A549 (cell line): ENCODE results near the gene METTL24. TPM values are rescaled to one million over a fixed set of nuclear protein-coding genes. Genes with fewer than 3 reads are reported as not detected.

Source experiments
- ATAC-seq, 2 experiments: fragments of 200-7000 bp in 1 of 2; fragments of >200 bp in 1 of 2; cut with Nextera tagmentation in 1 of 2; cut with Tn5 transposase in 1 of 2; 3 replicates each; pipeline versions ENCODE4 v1.8.0 to v1.9.1; 2018 to 2020; ENCODE audit warnings: mild to moderate bottlenecking in 1 of 2, moderate library complexity in 1 of 2
- CTCF ChIA-PET: fragments of 300-600 bp; sonication (Branson Sonifier 250); formaldehyde crosslinking; extraction: SDS; loops from one replicate; lab custom pipeline; 2021; ENCODE audit warnings: antibody characterized with exemption, inconsistent platforms; lab: Yijun Ruan, JAX
- POLR2A ChIA-PET: fragments of 350-600 bp; formaldehyde crosslinking; extraction: SDS; loops from one replicate; lab custom pipeline; 2021; ENCODE audit warnings: antibody characterized with exemption, inconsistent platforms; lab: Yijun Ruan, JAX
- DNase-seq, 2 experiments: peaks; one replicate each; pipeline versions ENCODE4 v3.0.0 to v3.0.0-alpha.2; 2011 to 2016; ENCODE audit warnings: low read depth in 1 of 2, low spot score in 1 of 2
- FAIRE-seq: peaks from 2 replicates; lab custom pipeline; 2011; peaks lifted over from hg19 to GRCh38; lab: Jason Lieb, UNC
- H3K27ac ChIP-seq, 2 experiments: fragments of >200 bp; sonication (Bioruptor Twin); formaldehyde crosslinking; 3 replicates each; pipeline ENCODE4 v1.5.1; 2016 to 2017
- H3K4me1 ChIP-seq: fragments of >200 bp; sonication (Bioruptor Twin); formaldehyde crosslinking; 3 replicates; pipeline ENCODE4 v1.6.1; 2016
- H3K4me2 ChIP-seq: fragments of >200 bp; sonication (Bioruptor Twin); formaldehyde crosslinking; 3 replicates; pipeline ENCODE4 v1.6.1; 2016
- H3K4me3 ChIP-seq: fragments of >200 bp; sonication (Bioruptor Twin); formaldehyde crosslinking; 3 replicates; pipeline ENCODE4 v1.5.1; 2016
- H3K9me3 ChIP-seq: fragments of >200 bp; sonication (Bioruptor Twin); formaldehyde crosslinking; 3 replicates; pipeline ENCODE4 v1.6.1; 2016
- BHLHE40 ChIP-seq: IDR thresholded peaks from 2 replicates; pipeline ENCODE4 v1.6.1; 2012; ENCODE audit warnings: low read depth, low read length, inconsistent platforms
- CEBPB ChIP-seq, 2 experiments: fragments of >200 bp in 1 of 2; sonication (Bioruptor Twin) in 1 of 2; formaldehyde crosslinking in 1 of 2; IDR thresholded peaks; 2 replicates each; pipeline ENCODE4 v1.6.1; 2012 to 2016
- CHD2 ChIP-seq: fragments of 150-350 bp; IDR thresholded peaks from 2 replicates; pipeline ENCODE4 v1.6.1; 2014; ENCODE audit warnings: low read length; ENCODE audit not compliant: partially characterized antibody
- ESRRA ChIP-seq: fragments of 150-350 bp; IDR thresholded peaks from 2 replicates; pipeline ENCODE4 v1.6.1; 2014; ENCODE audit warnings: mild to moderate bottlenecking, low read length, borderline replicate concordance
- FOSB ChIP-seq: fragments of 250-450 bp; sonication (Bioruptor Pico); IDR thresholded peaks from 2 replicates; pipeline ENCODE4 v1.5.0; 2020; ENCODE audit warnings: mild to moderate bottlenecking, moderate library complexity
- GATA3 ChIP-seq: IDR thresholded peaks from 2 replicates; pipeline ENCODE4 v1.6.1; 2012; ENCODE audit warnings: borderline replicate concordance
- HDAC2 ChIP-seq: fragments of 200-600 bp; sonication (generic); IDR thresholded peaks from 2 replicates; pipeline ENCODE4 v1.6.1; 2016
- HOXA7 ChIP-seq: fragments of 250-450 bp; sonication (Bioruptor Pico); IDR thresholded peaks from 2 replicates; pipeline ENCODE4 v1.5.0; 2020; ENCODE audit warnings: mild to moderate bottlenecking, moderate library complexity
- HOXB13 ChIP-seq: fragments of 250-450 bp; sonication (Bioruptor Pico); IDR thresholded peaks from 2 replicates; pipeline ENCODE4 v1.5.0; 2020; ENCODE audit warnings: low read depth, mild to moderate bottlenecking, moderate library complexity
- MAZ ChIP-seq: fragments of 150-350 bp; IDR thresholded peaks from 2 replicates; pipeline ENCODE4 v1.6.1; 2014; ENCODE audit warnings: antibody characterized with exemption, low read depth, low read length, borderline replicate concordance
- NFE2L2 ChIP-seq: fragments of 150-350 bp; conservative IDR thresholded peaks from 2 replicates; pipeline ENCODE4 v1.6.1; 2014; ENCODE audit warnings: low read length
- NPAS2 ChIP-seq: fragments of 250-450 bp; sonication (Bioruptor Pico); IDR thresholded peaks from 2 replicates; pipeline ENCODE4 v1.8.0; 2022; ENCODE audit warnings: mild to moderate bottlenecking, moderate library complexity, borderline replicate concordance
- PHF8 ChIP-seq: fragments of 200-600 bp; sonication (generic); IDR thresholded peaks from 2 replicates; pipeline ENCODE4 v1.6.1; 2016; ENCODE audit warnings: low read depth, mild to moderate bottlenecking, antibody characterized with exemption, moderate library complexity, borderline replicate concordance
- POLR2A ChIP-seq: IDR thresholded peaks from 2 replicates; pipeline ENCODE4 v1.6.1; 2012; ENCODE audit warnings: mild to moderate bottlenecking, low read length
- RARB ChIP-seq: fragments of 250-450 bp; sonication (Bioruptor Pico); IDR thresholded peaks from 2 replicates; pipeline ENCODE4 v1.8.0; 2021; ENCODE audit warnings: mild to moderate bottlenecking, moderate library complexity
- SREBF2 ChIP-seq: fragments of 450-650 bp; IDR thresholded peaks from 2 replicates; pipeline ENCODE4 v1.6.1; 2014; ENCODE audit warnings: mild to moderate bottlenecking, moderate library complexity
- TP53 ChIP-seq: fragments of 250-450 bp; sonication (Bioruptor Pico); IDR thresholded peaks from 2 replicates; pipeline ENCODE4 v1.5.0; 2021; ENCODE audit warnings: mild to moderate bottlenecking, moderate library complexity
- ZC3H11A ChIP-seq: fragments of 450-650 bp; IDR thresholded peaks from 2 replicates; pipeline ENCODE4 v1.6.1; 2014; ENCODE audit warnings: antibody characterized with exemption, mild to moderate bottlenecking
- ZNF302 ChIP-seq: fragments of 250-450 bp; sonication (Bioruptor Pico); IDR thresholded peaks from 2 replicates; pipeline ENCODE4 v1.9.0; 2021; ENCODE audit warnings: inconsistent platforms, mild to moderate bottlenecking, moderate library complexity
- WGBS: methylation state at CpG from one replicate; pipeline ENCODE4 v1.1.6; 2017; ENCODE audit errors: missing lambda C conversion rate; 5-methylcytosine and 5-hydroxymethylcytosine counted together
- polyA plus RNA-seq, 4 experiments: library from polyadenylated mRNA; depleted of rRNA in 3 of 4; stranded (reverse); fragments of >200 nt; fragmentation: RNase III in 1 of 4; extraction: RNeasy Plus Mini Kit Qiagen cat#74134 plus additional on column Dnase treatment in 1 of 4; gene quantifications; 2 replicates in 3 of 4; 3 replicates in 1 of 4; pipeline ENCODE4 v1.2.3, GENCODE V29; 2011 to 2017
- TF ChIP-seq, protein P1 (sequence below): fragments of 200-600 bp; sonication (generic); IDR thresholded peaks from 2 replicates; pipeline ENCODE4 v1.6.1; 2016; ENCODE audit warnings: antibody characterized with exemption, mild to moderate bottlenecking, moderate library complexity
- TF ChIP-seq, protein P2 (sequence below): fragments of >200 bp; sonication (Bioruptor Twin); formaldehyde crosslinking; IDR thresholded peaks from 3 replicates; pipeline ENCODE4 v1.6.1; 2016
- TF ChIP-seq, protein P3 (sequence below): fragments of >200 bp; sonication (Bioruptor Twin); formaldehyde crosslinking; IDR thresholded peaks from 2 replicates; pipeline ENCODE4 v1.6.1; 2016
- TF ChIP-seq, protein P4 (sequence below): fragments of 250-450 bp; sonication (Bioruptor Pico); IDR thresholded peaks from 2 replicates; pipeline ENCODE4 v1.5.0; 2020; ENCODE audit warnings: low read depth, mild to moderate bottlenecking, moderate library complexity
- TF ChIP-seq, protein P5 (sequence below): fragments of 450-650 bp; IDR thresholded peaks from 2 replicates; pipeline ENCODE4 v1.6.1; 2014; ENCODE audit warnings: antibody characterized with exemption
- TF ChIP-seq, protein P6 (sequence below): IDR thresholded peaks from 2 replicates; pipeline ENCODE4 v1.6.1; 2012

The METTL24 gene
- polyA plus RNA-seq, 2 of the 4 experiments (the other 2 are of a cell fraction) = not detected

DNA sequence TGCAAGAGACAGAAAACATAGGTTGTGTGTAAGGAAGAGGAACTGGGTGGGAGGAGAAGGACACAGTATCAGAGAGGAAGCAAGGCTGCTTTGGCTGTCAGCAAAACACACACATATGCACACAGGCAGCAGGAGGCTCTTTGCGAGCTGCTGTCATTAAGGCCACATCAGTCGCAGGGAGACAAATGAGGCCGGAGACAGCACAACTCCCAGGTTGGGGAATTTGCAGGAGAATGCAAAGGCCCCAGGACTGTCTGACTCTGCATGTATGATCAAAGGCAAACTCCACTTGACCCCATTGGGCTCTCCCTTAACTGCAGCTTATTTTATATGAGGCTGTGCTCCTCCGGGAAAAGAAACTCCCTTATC is 35.3 kb downstream of the METTL24 start:
- POLR2A ChIA-PET = no interaction called here
- no peak for ATAC-seq
- Histone ChIP-seq H3K9me3 (no peaks in the 10 kb centered on the region), H3K27ac (no peak overlapping the region), H3K4me3 (no peak overlapping the region), H3K4me1 (0 out of 3 replicates have a peak, but pooled peaks cover 6% of the 10 kb centered on the region), H3K4me2 (no peak overlapping the region)
- WGBS = 77% methylated on average over 4 of the region's 4 CpGs
- no peak for DNase-seq
- TF ChIP-seq ZC3H11A (no peak), CHD2 (no peak), CEBPB (IDR thresholded peaks at IDR 0.05) (no peak), NFE2L2 (no peak), PHF8 (no peak), HOXA7 (CRISPR knock-in tag) (no peak), POLR2A (no peak), HOXB13 (CRISPR knock-in tag) (no peak), MAZ (no peak), ESRRA (no peak)
- TF ChIP-seq, protein P1, sequence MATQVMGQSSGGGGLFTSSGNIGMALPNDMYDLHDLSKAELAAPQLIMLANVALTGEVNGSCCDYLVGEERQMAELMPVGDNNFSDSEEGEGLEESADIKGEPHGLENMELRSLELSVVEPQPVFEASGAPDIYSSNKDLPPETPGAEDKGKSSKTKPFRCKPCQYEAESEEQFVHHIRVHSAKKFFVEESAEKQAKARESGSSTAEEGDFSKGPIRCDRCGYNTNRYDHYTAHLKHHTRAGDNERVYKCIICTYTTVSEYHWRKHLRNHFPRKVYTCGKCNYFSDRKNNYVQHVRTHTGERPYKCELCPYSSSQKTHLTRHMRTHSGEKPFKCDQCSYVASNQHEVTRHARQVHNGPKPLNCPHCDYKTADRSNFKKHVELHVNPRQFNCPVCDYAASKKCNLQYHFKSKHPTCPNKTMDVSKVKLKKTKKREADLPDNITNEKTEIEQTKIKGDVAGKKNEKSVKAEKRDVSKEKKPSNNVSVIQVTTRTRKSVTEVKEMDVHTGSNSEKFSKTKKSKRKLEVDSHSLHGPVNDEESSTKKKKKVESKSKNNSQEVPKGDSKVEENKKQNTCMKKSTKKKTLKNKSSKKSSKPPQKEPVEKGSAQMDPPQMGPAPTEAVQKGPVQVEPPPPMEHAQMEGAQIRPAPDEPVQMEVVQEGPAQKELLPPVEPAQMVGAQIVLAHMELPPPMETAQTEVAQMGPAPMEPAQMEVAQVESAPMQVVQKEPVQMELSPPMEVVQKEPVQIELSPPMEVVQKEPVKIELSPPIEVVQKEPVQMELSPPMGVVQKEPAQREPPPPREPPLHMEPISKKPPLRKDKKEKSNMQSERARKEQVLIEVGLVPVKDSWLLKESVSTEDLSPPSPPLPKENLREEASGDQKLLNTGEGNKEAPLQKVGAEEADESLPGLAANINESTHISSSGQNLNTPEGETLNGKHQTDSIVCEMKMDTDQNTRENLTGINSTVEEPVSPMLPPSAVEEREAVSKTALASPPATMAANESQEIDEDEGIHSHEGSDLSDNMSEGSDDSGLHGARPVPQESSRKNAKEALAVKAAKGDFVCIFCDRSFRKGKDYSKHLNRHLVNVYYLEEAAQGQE = no peak
- CTCF ChIA-PET = no interaction called here
- no peak for FAIRE-seq

DNA sequence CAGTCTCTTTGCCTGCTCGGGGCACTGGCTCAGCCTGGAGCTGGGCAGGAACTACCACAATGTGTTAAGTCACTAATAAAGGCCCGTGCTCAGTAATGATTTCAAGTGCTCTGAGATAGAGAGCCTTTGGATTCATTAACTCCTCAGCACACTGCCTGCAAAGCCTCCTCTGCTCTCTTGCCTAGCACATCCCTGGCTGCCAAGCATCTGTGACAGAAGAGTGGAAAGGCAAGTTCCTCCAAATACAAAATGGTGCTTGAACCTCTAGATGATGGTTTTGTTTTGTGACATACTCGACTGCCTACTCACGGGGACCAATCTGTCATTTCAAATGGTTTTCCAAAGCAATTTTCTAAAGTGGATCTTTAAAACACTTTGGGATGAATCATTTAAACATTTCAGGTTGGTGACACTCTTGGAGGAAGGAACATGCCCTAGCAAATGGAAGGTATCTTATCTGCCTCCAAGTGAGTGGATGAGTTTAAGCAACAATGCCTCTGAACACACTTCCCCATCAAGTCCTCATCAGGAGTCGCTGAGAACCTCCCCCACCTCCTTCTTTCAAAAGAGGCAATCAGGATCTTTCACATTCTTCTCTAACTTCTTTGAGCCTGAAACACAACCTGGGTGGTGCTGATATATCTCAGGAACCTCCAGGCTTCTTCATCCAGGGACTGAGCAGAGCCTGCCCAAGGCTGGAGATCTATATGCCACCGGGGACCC is 35.8 kb downstream of the METTL24 start:
- TF ChIP-seq BHLHE40 = no peak
- TF ChIP-seq, all 56 proteins: peak for 0
- WGBS = 22% methylated on average over 6 of the region's 6 CpGs
- Histone ChIP-seq H3K4me1 (0 out of 3 replicates have a peak, but pooled peaks cover 6% of the 10 kb centered on the region), H3K4me3 (no peak overlapping the region), H3K9me3 (no peaks in the 10 kb centered on the region), H3K27ac (no peak overlapping the region), H3K4me2 (no peak overlapping the region)
- POLR2A ChIA-PET = no interaction called here
- ATAC-seq (no peak), DNase-seq (no peak), FAIRE-seq (no peak)
- CTCF ChIA-PET = no interaction called here

DNA sequence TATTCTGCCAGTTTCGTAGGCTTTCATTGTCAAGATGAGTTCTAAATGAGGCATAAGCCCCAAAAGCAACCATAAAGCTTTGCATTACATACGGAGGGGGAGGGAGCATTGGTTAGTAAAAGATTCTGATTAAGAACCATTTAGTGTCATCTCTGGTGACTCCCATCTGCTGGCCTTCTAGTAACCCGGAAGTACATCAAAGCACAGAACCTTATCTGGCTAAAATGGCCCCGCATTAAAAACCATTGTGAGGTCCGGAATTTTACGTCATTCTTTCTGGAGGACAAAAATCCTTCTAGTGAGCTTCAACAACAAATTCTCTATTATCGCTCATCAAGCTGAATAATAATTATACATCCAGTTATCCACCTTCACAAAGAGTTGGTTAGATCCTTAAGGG is 37.8 kb downstream of the METTL24 start:
- ChIA-PET CTCF (no interaction called here), POLR2A (no interaction called here)
- Histone ChIP-seq H3K4me1 (0 out of 3 replicates have a peak, but pooled peaks cover 4% of the 10 kb centered on the region), H3K4me2 (no peak overlapping the region), H3K4me3 (no peak overlapping the region), H3K27ac (no peak overlapping the region), H3K9me3 (no peaks in the 10 kb centered on the region)
- DNase-seq = no peak
- ATAC-seq = no peak
- WGBS = 86% methylated on average over 7 of the region's 7 CpGs
- TF ChIP-seq NPAS2 (CRISPR knock-in tag) = no peak
- TF ChIP-seq, protein P2, sequence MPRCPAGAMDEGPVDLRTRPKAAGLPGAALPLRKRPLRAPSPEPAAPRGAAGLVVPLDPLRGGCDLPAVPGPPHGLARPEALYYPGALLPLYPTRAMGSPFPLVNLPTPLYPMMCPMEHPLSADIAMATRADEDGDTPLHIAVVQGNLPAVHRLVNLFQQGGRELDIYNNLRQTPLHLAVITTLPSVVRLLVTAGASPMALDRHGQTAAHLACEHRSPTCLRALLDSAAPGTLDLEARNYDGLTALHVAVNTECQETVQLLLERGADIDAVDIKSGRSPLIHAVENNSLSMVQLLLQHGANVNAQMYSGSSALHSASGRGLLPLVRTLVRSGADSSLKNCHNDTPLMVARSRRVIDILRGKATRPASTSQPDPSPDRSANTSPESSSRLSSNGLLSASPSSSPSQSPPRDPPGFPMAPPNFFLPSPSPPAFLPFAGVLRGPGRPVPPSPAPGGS = no peak
- TF ChIP-seq, protein P3, sequence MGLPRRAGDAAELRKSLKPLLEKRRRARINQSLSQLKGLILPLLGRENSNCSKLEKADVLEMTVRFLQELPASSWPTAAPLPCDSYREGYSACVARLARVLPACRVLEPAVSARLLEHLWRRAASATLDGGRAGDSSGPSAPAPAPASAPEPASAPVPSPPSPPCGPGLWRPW = no peak
- TF ChIP-seq MAZ = no peak
- TF ChIP-seq, protein P4, sequence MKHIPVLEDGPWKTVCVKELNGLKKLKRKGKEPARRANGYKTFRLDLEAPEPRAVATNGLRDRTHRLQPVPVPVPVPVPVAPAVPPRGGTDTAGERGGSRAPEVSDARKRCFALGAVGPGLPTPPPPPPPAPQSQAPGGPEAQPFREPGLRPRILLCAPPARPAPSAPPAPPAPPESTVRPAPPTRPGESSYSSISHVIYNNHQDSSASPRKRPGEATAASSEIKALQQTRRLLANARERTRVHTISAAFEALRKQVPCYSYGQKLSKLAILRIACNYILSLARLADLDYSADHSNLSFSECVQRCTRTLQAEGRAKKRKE = no peak
- TF ChIP-seq HOXB13 (CRISPR knock-in tag) = no peak
- TF ChIP-seq, protein P5, sequence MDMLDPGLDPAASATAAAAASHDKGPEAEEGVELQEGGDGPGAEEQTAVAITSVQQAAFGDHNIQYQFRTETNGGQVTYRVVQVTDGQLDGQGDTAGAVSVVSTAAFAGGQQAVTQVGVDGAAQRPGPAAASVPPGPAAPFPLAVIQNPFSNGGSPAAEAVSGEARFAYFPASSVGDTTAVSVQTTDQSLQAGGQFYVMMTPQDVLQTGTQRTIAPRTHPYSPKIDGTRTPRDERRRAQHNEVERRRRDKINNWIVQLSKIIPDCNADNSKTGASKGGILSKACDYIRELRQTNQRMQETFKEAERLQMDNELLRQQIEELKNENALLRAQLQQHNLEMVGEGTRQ = no peak
- TF ChIP-seq TP53 = no peak
- TF ChIP-seq RARB (CRISPR knock-in tag) = no peak
- TF ChIP-seq, protein P6, sequence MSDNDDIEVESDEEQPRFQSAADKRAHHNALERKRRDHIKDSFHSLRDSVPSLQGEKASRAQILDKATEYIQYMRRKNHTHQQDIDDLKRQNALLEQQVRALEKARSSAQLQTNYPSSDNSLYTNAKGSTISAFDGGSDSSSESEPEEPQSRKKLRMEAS = no peak
- TF ChIP-seq FOSB (CRISPR knock-in tag) = no peak
- no peak for TF ChIP-seq SREBF2
- TF ChIP-seq HDAC2 = no peak
- no peak for TF ChIP-seq ZNF302 (CRISPR knock-in tag)
- TF ChIP-seq GATA3 = no peak
- no peak for FAIRE-seq
